ENCODE results near the gene NHSL1. TPM values are rescaled to one million over a fixed set of nuclear protein-coding genes. Genes with fewer than 3 reads are reported as not detected.
A peak's percentile ranks its signal among the peaks of the same experiment; 100 is the strongest.

Gene NHSL1
- total RNA-seq, 2 donors from 2014 or later = 2.1 to 10.7 TPM

GRCh38 chr6:138497286-138497685 is 2.0 kb downstream of the NHSL1 start:
- no peaks in the 10 kb centered on the region for H3K9me3 ChIP-seq
- no peaks in the 10 kb centered on the region for H3K27me3 ChIP-seq (replicated peaks; ENCODE audit: insufficient read depth)
- no peak for DNase-seq (ENCODE audit: low spot score)
- TF ChIP-seq POLR2AphosphoS5 (IDR thresholded peaks at IDR 0.05) (no peak), POLR2A (IDR thresholded peaks at IDR 0.05) (no peak), CTCF (IDR thresholded peaks at IDR 0.05) (no peak)
- intact Hi-C loops (cut with DNase I) = no loop called here
- 90% methylated on average over 2 of the region's 2 CpGs for WGBS
- H3K27ac ChIP-seq = no peak overlapping the region
- no peaks in the 10 kb centered on the region for H3K36me3 ChIP-seq
- peaks cover 6% of the 10 kb centered on the region for H3K4me1 ChIP-seq (replicated peaks)
- no peak overlapping the region for H3K4me3 ChIP-seq

GRCh38 chr6:138494312-138494711 is 5.0 kb downstream of the NHSL1 start:
- TF ChIP-seq POLR2A (IDR thresholded peaks at IDR 0.05) = no peak
- no peak for TF ChIP-seq CTCF (IDR thresholded peaks at IDR 0.05)
- no peak for TF ChIP-seq POLR2AphosphoS5 (IDR thresholded peaks at IDR 0.05)
- H3K27ac ChIP-seq = no peak overlapping the region

GRCh38 chr6:138493413-138493812 is 5.9 kb downstream of the NHSL1 start:
- intact Hi-C loops (cut with DNase I) = no loop called here
- H3K4me3 ChIP-seq = no peak overlapping the region
- H3K27ac ChIP-seq = peak overlapping the region in 1 of 2 donors; percentile 22
- TF ChIP-seq POLR2AphosphoS5 (IDR thresholded peaks at IDR 0.05) (peak; percentile 26), POLR2A (IDR thresholded peaks at IDR 0.05) (no peak), CTCF (IDR thresholded peaks at IDR 0.05) (no peak)
- no peaks in the 10 kb centered on the region for H3K9me3 ChIP-seq
- H3K36me3 ChIP-seq = no peaks in the 10 kb centered on the region
- peaks cover 6% of the 10 kb centered on the region for H3K4me1 ChIP-seq (replicated peaks)
- peak; percentile 63 for DNase-seq (ENCODE audit: low spot score)
- WGBS = 27% methylated on average over 5 of the region's 5 CpGs
- H3K27me3 ChIP-seq (replicated peaks; ENCODE audit: insufficient read depth) = no peaks in the 10 kb centered on the region

More at GRCh38 chr6:138494312-138494711, 5.0 kb downstream of the NHSL1 start:
- H3K36me3 ChIP-seq = no peaks in the 10 kb centered on the region
- no peaks in the 10 kb centered on the region for H3K27me3 ChIP-seq (replicated peaks; ENCODE audit: insufficient read depth)
- DNase-seq (ENCODE audit: low spot score) = no peak
- no peaks in the 10 kb centered on the region for H3K9me3 ChIP-seq
- H3K4me3 ChIP-seq = no peak overlapping the region
- intact Hi-C loops (cut with DNase I) = no loop called here
- peaks cover 6% of the 10 kb centered on the region for H3K4me1 ChIP-seq (replicated peaks)

- peak; percentile 28 for TF ChIP-seq POLR2AphosphoS5 (IDR thresholded peaks at IDR 0.05)
- no peak for TF ChIP-seq POLR2A (IDR thresholded peaks at IDR 0.05)
- no peak for TF ChIP-seq CTCF (IDR thresholded peaks at IDR 0.05)
- intact Hi-C loops (cut with DNase I) = no loop called here
- Histone ChIP-seq H3K9me3 (no peaks in the 10 kb centered on the region), H3K36me3 (no peaks in the 10 kb centered on the region), H3K27ac (peak overlapping the region in 1 of 2 donors; percentile 22), H3K4me3 (no peak overlapping the region), H3K4me1 (replicated peaks) (peaks cover 6% of the 10 kb centered on the region), H3K27me3 (replicated peaks; ENCODE audit: insufficient read depth) (no peaks in the 10 kb centered on the region)
- no peak for DNase-seq (ENCODE audit: low spot score)
- 19% methylated on average over 2 of the region's 2 CpGs for WGBS
These were observed 6.4 kb downstream of the NHSL1 start for GRCh38 chr6:138492871-138493270.

GRCh38 chr6:138492113-138492512 is 7.2 kb downstream of the NHSL1 start:
- Histone ChIP-seq H3K9me3 (no peaks in the 10 kb centered on the region), H3K27ac (no peak overlapping the region), H3K36me3 (no peaks in the 10 kb centered on the region), H3K4me3 (no peak overlapping the region), H3K27me3 (replicated peaks; ENCODE audit: insufficient read depth) (no peaks in the 10 kb centered on the region), H3K4me1 (replicated peaks) (peaks cover 6% of the 10 kb centered on the region)
- 54% methylated on average over 4 of the region's 4 CpGs for WGBS
- intact Hi-C loops (cut with DNase I) = no loop called here
- TF ChIP-seq CTCF (IDR thresholded peaks at IDR 0.05) = no peak
- TF ChIP-seq POLR2AphosphoS5 (IDR thresholded peaks at IDR 0.05) = no peak
- TF ChIP-seq POLR2A (IDR thresholded peaks at IDR 0.05) = no peak
- no peak for DNase-seq (ENCODE audit: low spot score)

Data from prostate gland (tissue), 2 donors.